Breast epithelium (tissue), 3 donors: Measurements from ENCODE around the gene PTPRN2.

ENCODE experiments used
- CTCF ChIP-seq, 3 donors: fragments of 450-650 bp; IDR thresholded peaks; one replicate each; pipeline ENCODE4 v1.5.1; 2016 to 2017; ENCODE audit warnings: antibody characterized with exemption in 3 of 3, mild to moderate bottlenecking in 3 of 3, moderate library complexity in 3 of 3
- POLR2A ChIP-seq: fragments of 450-650 bp; IDR thresholded peaks from one replicate; pipeline ENCODE4 v1.6.1; 2016; ENCODE audit warnings: antibody characterized with exemption, mild to moderate bottlenecking, moderate library complexity

- no peak for TF ChIP-seq CTCF (IDR thresholded peaks at IDR 0.05)
- no peak for TF ChIP-seq POLR2A
Measured at GRCh38 chr7:158024351-158024715, 563.3 kb downstream of the PTPRN2 start.
